AG10803 (cell line): ENCODE data around the gene PTPRCAP.

Experiments used
- DNase-seq: peaks from one replicate; pipeline ENCODE4 v3.0.0; 2010; ENCODE audit warnings: low read depth
- H3K4me3 ChIP-seq: 2 replicates; pipeline ENCODE4 v1.5.1; 2011; ENCODE audit warnings: mild to moderate bottlenecking, low read length, control low read depth
- CTCF ChIP-seq: conservative IDR thresholded peaks from 2 replicates; pipeline ENCODE4 v1.5.1; 2011; ENCODE audit warnings: mild to moderate bottlenecking, low read length, control low read depth, inconsistent platforms

PTPRCAP gene

DNA sequence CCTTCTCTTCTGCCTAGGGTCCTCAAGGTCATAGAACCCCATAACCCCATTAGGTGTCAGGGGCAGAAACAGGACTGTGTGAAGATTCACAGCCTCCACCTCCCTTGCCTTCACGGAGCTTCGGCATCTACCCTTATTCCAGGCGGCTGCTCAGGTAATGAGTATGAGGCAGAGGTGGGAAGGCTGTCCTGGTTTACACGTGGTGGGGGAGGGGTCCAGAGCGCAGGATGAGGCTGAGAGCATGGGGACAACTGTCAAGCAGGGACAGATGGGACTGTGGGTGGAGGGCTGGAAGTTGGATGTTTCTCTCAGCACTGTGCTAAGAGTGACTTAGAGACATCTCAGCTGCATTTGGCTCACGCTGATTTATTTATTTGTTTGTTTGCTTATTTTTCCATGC lies 50.0 kb downstream of the PTPRCAP start:
- DNase-seq, result no peak
- no peak for TF ChIP-seq CTCF
- H3K4me3 ChIP-seq, result no peak overlapping the region

GRCh38 chr11:67387069-67387468 lies 50.4 kb downstream of the PTPRCAP start:
- no peak for DNase-seq
- TF ChIP-seq CTCF, result no peak
- no peak overlapping the region for H3K4me3 ChIP-seq
